GM03348 (cell line): Measurements from ENCODE around the gene C4orf50.
"Not testable (repeated sequence)": the region's sequence is repeated elsewhere in the genome, so short reads cannot be mapped to it uniquely, and the experiment has no call there.

ENCODE experiments used
- DNase-seq: peaks from one replicate; pipeline ENCODE4 v3.0.0; 2012; ENCODE audit warnings: low spot score

The C4orf50 gene

DNA sequence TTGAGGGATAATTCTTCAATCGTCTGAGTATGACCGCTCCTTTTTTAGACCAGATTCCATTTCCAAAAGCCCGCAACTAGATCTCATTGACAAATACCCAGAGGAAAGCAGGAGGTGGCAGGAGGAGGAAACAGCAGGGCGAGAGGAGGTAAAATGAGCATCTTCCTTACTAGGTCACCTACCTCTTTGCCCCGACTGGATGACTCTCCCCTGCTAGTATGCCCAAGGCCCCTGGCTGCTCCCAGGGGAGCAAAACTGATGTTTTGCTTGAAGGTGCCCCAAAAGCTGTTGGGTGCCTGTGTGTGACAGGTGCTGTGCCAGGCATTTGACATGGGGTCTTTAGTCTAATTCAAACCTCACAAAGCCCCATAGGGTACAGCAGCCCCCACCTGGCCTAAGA lies 48.9 kb downstream of the C4orf50 start:
- no peak for DNase-seq

DNA sequence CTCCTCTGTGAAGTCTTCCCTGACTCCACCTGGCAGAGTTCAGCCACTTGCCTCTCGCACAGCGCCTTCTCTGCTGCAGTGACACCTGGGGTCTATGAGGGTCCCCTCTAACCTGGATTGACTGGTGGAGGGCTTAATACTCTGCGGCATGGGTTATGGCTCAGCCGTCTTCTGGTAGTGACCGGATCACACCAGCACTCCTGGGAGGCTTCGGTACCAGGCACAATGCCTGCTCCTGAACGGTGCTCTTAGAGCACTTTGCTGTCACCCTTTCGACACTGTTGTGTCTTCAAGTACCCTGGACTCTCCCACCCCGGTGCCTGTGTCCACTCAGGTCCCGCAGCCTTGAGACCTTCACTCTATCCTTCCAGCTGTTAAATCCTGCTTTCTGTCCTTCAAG lies 50.0 kb downstream of the C4orf50 start:
- DNase-seq, result no peak

DNA sequence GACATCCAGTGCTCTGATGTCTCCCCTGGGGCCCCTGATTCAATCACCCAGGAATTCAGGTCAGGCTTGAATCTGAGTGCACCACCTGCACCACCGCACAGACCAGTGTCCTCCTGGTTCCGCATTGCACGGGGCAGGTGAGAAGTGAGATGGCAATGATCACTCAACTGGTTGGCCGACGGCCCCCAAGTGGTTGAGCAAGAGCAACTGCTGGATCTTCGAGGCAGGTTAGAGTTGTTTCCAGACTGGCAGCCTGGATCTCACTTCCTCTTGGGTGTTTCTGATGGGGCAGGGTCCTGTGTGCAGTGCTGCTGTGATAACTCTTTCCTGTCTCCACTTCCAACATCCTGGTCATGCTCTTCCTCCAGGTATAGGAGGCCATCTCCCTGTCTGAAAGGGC lies 50.4 kb downstream of the C4orf50 start:
- DNase-seq, result no peak

DNA sequence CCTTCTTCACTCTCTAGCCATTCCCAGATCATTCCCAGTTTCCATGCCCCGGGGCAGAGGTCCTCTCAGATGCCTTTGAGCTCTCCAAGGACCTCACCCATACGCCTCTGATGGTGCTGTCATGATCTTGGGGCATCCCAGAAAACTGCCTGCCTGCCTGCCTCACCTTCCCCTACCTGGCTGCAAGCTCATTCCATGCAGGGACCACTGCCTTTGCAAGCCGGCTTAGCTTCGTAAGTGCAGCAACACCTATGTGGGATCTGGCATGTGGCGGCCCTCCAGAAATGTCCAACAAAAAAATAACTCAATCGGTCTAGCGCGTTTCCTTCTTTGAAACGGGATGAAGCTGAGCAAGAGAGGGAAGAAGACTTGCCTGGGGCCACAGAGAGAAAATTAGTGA lies 53.0 kb downstream of the C4orf50 start:
- no peak for DNase-seq

DNA sequence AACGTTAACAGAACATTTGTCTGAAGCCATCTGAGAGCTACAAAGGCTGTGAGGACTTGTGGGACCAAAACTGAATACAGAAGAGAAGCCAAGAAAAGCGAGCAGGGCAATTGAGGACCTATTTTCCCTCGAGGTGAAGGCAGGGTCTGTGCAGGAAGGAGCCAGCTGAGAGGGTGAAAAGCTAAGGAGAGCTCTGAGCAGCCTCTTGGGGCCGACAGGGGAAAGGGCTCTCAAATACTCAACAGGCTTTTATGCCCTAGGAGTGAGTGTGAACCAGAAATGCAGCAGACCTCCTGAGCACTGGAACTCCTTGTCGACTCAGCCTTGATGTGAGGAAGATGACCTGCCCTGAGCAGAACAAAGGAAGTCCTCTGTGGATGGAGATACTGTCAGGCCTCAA lies 54.2 kb downstream of the C4orf50 start:
- DNase-seq, result no peak

DNA sequence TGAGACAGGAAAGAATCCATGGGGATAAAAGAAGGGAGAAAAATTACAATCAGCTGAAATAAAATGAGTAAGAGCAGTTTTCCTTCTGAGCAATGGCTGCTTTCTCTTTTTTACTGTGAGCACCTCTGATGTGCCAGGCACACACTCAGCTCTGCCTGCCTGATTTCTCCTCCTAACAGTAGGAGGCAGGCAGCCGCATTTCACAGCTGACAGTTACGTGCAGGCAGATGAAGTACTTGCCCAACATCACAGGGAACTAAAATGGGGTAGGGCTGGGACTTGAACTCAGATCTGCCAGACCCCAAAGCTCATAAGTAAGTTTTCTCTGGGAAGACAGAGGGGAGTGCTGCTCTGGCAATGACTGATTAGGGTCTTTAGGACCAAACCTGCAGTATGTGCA lies 54.6 kb downstream of the C4orf50 start:
- no peak for DNase-seq

DNA sequence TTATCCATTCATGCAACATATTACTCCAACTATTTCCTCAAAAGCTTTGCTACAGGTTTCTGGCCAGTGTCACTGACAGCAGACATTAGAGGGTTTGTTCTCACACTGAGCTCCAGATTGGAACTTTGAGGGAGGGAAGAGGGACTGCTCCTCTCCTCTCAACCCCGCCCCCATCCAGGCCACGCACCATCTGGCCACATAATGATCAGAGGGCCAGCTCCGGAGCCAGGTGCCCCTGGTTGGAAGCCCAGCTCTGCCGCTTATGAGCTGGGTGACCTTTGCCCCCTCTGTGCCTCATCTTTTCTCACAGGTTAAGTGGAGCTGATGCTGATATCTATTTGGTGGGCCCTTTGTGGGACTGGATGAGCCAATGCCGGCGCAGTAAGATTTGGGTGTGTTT lies 55.8 kb downstream of the C4orf50 start:
- no peak for DNase-seq

DNA sequence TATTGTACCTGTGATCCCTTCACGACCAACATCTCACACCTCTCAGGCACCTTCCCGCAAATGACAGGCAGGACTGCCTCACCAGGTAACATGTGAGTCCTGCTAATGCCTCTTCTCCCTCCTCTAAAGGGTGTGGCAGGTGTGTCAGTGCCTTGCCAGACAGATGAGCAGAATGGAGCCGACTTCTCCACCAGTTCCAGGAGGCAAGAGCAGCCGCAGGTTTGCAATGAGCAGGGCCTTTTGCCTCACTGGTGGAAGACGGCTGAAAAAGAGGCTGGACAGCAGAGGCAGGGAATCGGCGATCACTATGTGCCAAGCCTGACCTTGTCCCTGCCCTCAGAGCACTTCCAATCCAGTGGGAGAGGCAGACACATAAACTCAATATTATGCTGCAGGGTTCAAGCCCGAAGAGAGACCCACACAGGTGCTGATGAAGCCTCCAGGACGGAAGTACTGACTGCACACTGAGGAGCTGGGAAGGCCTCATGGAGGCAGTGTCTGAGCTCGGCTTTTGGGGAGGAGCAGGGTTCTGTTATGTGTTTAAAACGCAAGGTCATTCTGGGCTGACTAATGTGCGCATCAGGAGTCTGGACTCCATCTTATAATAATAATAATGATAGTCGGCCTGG lies 57.9 kb downstream of the C4orf50 start:
- DNase-seq, result no peak

DNA sequence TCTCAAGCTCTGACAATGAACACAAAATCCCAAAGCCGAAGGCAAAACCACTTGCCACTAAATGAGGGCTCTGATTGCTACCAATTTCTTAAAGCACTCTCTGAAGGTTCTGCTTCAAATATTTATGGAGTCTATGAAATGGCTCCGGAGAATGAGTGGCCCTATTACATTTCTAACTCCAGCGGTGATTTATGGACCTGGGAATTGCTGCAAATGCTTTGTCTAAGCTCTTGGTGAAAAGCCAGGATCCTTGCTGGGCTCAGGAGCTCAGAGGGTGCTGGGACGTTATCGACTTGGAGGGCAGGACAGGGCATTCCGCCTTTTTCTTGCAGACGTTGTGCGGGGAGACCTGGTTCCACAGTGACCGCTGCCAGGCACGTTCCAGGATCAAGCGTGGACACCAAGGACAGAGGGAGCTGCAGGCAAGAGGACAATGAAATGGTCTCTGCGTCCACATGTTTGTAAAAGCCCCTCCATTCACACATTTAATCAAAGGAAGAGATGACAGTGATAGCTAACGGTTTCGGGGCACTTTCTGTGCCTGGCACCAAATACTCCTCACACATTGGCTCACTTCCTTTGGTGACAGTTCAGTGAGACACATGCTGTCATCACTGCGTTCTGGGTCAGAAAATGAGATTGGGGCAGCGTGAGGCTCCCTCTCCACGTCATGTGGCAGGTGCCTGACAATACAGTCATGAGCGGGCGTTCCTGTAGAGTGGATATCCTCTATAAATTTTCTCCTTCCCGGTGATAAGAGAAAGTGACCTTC lies 58.8 kb downstream of the C4orf50 start:
- DNase-seq, result no peak

DNA sequence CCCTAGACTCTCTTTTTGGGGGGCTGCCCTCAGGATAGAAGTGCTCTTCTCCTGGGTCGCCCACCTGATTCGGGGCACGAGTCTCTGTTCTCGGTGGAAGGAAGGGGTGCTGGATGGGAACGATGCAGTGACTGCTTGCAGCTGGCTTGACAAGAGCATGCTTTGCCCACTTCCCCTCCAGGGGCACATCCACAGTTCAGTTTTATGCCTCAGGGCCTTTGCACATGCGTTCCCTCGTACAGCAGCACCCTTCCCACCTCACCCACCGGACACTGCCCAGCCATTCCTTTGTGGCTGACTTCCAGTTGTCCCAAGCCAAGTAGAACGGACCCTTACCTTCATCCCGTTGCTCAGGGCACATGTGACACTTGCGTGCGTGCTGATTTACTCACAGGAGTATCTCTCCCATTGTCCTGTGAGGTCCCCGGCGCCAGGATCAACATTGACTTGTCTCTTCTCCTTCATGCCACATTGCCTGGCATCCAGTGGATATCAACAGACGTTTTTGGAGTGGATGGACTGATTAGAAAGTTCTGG lies 60.0 kb downstream of the C4orf50 start:
- no peak for DNase-seq

DNA sequence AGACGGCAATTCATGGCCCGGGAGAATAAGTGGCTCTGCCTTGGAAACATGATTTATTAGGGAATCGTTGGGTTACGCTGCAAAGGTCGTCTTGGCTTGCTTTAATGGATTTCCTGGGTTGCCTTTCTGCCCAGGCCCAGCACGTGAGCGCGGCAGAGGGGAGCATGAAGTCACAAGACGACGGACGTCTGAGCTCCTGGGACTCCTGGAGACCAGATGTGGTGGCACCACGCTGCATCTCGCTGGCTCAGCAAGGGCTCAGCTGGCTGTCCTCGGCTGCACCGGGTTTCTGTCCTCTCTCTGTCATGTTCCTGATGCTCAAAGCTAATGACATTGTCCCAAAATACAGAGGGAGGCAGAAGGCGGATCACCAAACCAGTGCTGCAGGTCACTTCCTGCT lies 61.2 kb downstream of the C4orf50 start:
- no peak for DNase-seq

DNA sequence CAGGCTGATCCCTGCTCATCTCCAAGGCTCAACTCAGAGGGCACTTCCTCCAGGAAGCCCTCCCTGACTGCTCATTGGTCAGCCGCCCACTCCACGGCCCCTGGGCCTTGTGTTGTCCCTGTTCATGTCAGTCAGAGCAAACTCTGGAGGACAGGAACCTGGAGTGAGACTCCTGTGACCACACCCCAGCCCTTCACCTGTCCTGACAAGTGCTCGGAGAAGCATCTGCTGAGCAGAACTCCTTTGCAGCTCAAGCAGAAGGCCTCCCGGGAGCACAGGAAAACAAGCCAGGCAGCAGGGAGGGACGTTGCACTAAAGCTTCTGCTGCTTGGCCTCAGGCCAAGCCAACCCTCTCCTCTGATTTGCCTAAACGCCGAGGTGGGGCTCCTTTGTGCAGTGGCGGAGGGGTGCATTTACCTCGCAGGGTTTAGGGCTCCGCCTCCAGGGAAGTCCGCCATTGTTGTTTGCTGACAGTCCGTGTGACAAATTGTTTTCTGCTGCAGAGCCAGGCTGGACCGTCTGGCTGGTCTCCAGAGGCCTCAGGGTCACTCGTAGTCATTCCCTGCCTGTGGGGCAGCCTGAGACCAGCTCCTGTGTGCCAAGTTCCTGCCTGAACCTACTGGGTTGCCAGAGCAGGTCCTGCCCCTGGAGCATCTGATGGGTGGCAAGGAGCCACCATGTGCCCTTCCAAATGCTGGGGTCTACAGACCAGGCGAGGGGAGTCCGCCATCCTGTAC lies 61.8 kb downstream of the C4orf50 start:
- no peak for DNase-seq

DNA sequence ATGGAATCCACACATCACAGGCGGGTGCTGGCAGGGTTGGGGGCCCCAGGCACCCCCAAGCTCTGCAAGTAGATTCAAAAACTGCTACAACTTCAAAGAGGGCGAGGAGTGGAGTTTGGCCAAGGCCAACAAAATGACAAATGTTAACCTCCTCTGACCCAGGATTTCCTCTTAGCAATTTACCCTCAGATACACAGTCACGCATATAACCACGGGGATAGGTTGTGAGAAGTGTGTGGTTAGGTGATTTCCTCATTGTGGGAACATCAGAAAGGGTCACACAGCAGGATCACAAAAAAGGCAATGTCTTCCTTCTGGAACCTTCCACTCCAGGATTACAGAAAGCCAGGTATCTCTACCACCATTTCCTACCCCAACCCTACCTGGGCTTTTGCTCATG lies 62.4 kb downstream of the C4orf50 start:
- no peak for DNase-seq

DNA sequence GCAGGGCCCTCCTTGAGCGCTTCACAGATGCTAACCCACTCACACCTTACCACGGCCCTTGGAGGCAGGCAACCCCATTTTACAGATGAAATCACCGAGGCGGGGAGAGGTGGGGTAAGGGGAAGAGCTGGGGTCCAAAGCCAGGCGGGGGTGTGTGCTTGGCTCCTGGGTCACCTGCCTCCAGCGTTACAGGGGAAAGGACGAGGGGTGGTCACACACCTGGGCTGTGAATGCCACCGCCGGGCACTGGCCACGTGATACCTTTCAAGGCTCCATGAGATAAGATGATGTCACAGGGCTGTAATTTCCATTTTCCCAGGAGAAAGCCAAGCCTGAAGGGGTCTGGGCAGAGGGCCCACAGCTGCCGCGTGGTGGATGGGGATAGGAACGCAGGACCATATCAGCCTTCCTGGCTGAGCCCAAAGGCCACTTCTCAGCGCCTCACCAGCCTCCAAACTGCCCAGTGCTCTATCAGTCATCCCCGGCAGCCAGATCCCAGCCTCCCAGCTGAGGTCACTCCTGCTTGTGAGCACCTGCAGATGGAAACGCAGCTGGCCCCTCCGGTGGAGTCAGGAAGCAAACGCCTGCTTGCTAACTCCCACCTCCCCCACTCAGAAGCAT lies 62.9 kb downstream of the C4orf50 start:
- DNase-seq, result no peak

DNA sequence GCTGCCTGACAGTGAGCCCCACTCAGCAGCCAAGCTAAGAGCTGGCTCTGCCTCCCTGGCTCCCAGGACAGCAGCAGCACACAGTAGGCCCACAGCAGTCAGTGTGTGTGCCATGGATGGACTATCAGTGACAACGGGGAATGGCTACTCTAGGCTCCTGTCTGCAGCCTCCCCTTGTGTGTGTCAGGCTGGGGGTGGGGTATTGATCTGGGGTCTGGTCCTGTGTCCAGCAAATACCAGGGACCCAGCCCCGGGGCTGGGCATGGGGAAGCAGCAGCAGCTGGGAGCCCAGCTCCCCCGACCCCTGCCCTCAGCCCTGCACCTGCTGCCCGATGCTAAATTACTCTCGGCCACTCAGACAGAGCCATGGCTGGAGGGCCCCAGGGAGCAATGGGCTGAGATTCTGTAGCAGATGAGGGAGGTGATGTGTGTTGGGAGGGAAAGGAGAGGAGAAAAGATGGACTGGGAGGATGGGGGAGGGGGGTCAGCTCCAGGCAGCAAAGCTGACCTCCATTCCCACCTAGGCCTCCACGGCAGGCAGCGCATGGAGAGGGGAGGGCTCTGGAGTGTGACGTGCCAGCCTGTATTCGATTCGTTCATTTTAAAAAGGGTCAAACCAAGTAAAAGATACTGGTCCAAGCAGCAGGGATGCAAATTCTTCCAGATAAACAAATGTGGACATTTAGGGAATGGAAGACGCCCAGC lies 64.0 kb downstream of the C4orf50 start:
- no peak for DNase-seq

DNA sequence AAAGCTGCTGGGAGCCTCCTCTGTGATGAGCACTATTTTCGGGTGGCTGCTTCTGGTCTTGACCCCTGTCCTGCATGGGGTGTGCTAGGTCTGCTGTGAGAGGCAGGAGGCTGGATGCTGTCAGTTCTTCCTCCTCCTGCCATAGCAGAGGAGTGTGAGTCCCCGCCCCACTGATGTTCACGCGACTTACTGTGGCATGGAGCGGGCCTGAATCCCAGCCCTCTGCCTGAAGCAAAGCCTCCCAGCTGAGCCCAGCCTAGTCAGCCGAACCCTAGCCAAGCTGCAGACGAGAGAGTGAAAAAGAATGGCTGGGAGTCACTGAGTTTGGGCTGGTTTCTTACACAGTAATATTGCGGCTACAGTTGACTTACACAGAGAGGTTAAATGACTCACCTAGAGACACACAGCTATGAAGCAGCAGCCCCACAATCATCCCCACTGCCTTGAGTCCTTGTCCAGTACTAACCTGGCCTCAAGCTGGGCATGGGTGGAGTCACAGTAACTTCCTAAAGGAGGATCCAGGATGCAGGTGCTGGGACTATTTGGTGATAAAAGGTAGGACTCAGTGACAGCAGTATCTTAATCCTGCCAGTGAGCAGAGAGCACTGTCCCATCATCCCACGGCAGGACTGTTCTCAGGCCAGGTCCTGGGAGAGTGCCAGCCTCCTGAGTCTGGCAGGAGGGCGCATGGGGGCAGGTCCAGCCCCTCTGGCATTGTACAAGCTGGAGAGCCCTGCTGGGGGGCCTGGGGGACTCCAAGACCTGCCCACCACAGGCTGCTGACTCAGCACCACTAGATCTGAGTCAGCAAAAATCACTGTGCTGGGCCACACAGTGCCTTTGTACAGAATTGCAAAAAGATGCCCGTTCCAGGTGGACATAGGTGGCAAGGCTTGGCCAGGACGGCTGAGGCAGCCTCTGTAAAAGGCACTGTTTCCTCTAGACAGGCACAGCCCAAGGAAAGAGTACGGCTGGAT lies 65.0 kb downstream of the C4orf50 start:
- no peak for DNase-seq

DNA sequence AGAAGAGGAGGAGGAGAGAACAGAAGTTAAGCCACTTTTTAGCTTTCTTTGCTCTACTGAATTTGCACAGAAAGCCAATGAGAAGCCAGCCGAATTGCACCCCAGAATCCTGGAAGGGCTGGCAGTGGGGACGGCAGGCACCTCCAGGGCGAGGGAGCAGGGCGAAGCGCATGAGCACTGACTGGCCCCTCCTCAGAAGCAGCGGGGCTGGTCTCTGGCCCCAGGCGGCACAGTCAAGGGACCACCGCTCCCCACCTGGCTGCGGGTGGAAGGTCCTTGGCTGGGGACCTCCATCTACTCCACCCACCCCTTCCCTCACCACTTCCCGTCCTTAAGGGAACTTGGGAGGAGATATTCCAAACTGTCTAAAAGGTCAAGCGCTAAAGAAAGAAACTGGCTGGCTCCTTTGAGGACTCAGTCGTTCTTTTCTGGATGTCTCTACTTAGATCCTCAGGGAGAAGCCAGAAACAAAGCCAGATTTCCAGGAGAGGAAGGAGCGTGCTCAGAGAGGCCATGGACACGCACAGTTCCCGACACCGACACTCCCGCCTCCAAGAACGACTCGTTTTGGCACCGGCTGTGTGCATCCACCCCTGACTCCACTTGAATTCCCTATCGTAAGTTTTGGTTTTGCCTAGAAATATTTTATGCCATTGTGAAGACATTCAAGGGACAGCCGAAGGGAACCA lies 65.8 kb downstream of the C4orf50 start:
- DNase-seq, result no peak

DNA sequence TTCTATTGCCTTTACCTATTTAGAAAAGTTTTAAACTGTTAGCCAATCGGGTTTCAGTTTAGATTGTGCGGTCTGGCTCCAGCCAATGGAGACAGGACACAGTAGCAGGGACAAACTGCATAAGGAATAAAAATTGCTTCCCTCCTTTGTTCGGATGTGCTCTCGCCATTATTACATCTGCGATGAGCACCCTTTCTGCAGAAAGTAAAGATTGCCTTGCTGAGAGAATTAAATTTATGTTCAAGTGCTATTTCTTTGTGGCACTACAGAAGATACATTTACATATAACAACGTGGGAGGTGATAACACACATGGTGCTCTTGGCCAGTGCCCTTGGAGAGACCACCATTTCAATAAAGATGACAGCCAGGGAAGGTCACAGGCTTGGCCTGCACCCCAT lies 71.6 kb downstream of the C4orf50 start:
- DNase-seq, result not testable (repeated sequence)

DNA sequence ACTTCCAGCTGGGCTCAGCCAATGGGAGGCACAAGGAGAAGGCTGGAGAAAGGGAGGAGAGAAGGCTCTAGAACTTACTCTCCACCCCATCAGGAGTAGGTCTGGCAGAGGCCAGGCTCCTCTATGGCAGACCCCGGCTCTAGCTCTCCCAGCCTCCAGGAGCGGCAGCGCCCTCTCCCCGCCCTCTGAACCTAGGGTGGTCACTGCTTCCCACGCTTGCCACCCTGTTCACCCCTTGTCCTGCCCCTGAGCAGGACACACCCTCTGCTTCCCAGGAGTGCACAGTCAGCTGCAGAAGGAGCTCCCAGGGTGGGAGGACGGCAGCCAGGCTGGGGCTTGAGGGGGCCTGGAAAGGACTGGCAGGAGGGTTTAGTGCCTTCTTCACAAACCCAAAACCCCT lies 72.3 kb downstream of the C4orf50 start:
- no peak for DNase-seq

DNA sequence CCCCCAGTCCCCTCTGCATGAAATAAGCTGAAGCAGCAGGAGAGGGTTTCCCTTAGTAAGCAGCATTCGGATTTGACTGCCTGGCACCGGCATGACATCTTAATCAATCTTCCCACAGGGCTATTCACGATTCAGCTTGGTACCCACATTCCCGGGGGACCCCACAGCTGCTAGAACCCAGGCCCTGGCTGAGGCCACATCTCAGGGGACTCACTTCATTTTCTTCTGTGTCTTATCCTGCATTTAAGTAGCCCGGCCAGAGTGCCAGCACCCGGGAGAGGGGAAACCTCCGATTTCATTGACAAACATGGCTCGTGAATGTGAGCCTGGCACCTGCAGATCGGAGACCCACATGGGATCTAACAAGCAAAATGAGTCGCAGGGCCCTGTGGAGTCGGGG lies 73.1 kb downstream of the C4orf50 start:
- DNase-seq, result no peak
